Right lobe of liver (tissue), 6 donors: ENCODE measurements around the gene SLC13A4. TPM values are rescaled to one million over a fixed set of nuclear protein-coding genes. Genes with fewer than 3 reads are reported as not detected.

Source experiments
- ATAC-seq, 4 donors: fragments of 200-7000 bp; cut with Tn5 transposase; one replicate each; pipeline ENCODE4 v1.9.1; 2020; ENCODE audit warnings: mild to moderate bottlenecking in 4 of 4, moderate library complexity in 4 of 4
- DNase-seq, 3 donors: peaks; one replicate each; pipeline ENCODE4 v3.0.0-alpha.2; 2020
- H3K27ac ChIP-seq, 3 donors: fragments of 200-600 bp; one replicate each; pipeline ENCODE4 v1.8.0; 2022
- H3K27me3 ChIP-seq, 2 donors: fragments of 200-600 bp; one replicate each; pipeline ENCODE4 v1.8.0; 2022
- H3K36me3 ChIP-seq, 4 donors: fragments of 200-600 bp; sonication (generic) in 1 of 4; one replicate each; pipeline versions ENCODE4 v1.5.1 to v1.8.0; 2017 to 2022; ENCODE audit warnings: control low read depth in 1 of 4
- H3K4me1 ChIP-seq, 4 donors: fragments of 200-600 bp; sonication (generic) in 1 of 4; one replicate each; pipeline versions ENCODE4 v1.5.1 to v1.8.0; 2017 to 2022; ENCODE audit warnings: control low read depth in 1 of 4
- H3K4me3 ChIP-seq, 3 donors: fragments of 200-600 bp; one replicate each; pipeline ENCODE4 v1.8.0; 2022
- H3K9me3 ChIP-seq, 4 donors: fragments of 200-600 bp; sonication (generic) in 1 of 4; one replicate each; pipeline versions ENCODE4 v1.5.1 to v1.8.0; 2017 to 2022; ENCODE audit warnings: control low read depth in 1 of 4
- POLR2A ChIP-seq: fragments of 450-650 bp; IDR thresholded peaks from one replicate; pipeline ENCODE4 v1.6.1; 2017; ENCODE audit warnings: antibody characterized with exemption, mild to moderate bottlenecking
- WGBS: methylation state at CpG from one replicate; pipeline ENCODE4 v1.1.6; 2018; ENCODE audit warnings: low coverage, low lambda C conversion rate; ENCODE audit not compliant: insufficient coverage; ENCODE audit errors: missing lambda C conversion rate; 5-methylcytosine and 5-hydroxymethylcytosine counted together
- intact Hi-C, 2 donors: fragments of 100-400 bp; cut with DNase I; formaldehyde crosslinking; loops; one replicate each; pipeline versions ENCODE4 v1.11.2 to v1.14.1; 2022
- total RNA-seq, 6 experiments: library from RNA; depleted of rRNA in 2 of 6; stranded (reverse); fragments of >200 nt in 2 of 6; fragmentation: NEBNext Ultra II Directional in 3 of 6; extraction: Animal tissue kit (Norgen Biotek cat#: 25700) in 3 of 6; gene quantifications; one replicate each; pipeline versions ENCODE4 v1.1.0 to v1.2.4, GENCODE V29; 2016 to 2023
- TF ChIP-seq, protein P1 (sequence below), 4 donors: fragments of 200-600 bp in 3 of 4; fragments of 450-650 bp in 1 of 4; IDR thresholded peaks; one replicate each; pipeline versions ENCODE4 v1.5.1 to v1.8.0; 2016 to 2022; ENCODE audit warnings: antibody characterized with exemption in 4 of 4, mild to moderate bottlenecking in 2 of 4
- donor health status: DM: no; HTN: yes; CAD: no.
- donor health status: DM: no; HTN: no; CAD: no.
- donor health status: DM: no; HTN: no; CAD: no.
- donor health status: DM: no; HTN: yes; CAD: no.
- donor health status: DM: no; HTN: yes; CAD: no.

Gene SLC13A4
- total RNA-seq, 6 experiments from 2014 or later = 0.09 to 0.25 (median 0.18) TPM; not detected in 2

DNA sequence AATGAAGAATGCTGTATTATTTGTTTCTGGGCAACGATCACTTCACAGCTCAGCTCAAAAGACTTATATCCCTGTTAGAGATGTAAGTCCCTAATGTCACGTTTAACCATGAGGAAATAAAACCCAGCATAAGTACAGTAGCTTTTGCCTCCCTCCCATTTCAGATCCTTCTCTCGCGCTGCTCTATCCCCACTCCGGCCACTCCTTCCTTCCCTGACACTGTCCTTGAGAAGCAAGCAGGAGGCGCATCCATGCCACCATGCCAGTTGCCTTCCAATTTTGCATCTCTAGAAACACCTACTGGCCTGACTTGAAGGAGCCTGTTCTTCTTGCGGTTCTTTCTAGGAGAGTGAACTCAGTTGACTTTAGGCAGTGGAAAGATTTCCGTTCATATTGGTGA lies 19.4 kb upstream of the SLC13A4 start:
- no peak for TF ChIP-seq POLR2A
- TF ChIP-seq, protein P1, sequence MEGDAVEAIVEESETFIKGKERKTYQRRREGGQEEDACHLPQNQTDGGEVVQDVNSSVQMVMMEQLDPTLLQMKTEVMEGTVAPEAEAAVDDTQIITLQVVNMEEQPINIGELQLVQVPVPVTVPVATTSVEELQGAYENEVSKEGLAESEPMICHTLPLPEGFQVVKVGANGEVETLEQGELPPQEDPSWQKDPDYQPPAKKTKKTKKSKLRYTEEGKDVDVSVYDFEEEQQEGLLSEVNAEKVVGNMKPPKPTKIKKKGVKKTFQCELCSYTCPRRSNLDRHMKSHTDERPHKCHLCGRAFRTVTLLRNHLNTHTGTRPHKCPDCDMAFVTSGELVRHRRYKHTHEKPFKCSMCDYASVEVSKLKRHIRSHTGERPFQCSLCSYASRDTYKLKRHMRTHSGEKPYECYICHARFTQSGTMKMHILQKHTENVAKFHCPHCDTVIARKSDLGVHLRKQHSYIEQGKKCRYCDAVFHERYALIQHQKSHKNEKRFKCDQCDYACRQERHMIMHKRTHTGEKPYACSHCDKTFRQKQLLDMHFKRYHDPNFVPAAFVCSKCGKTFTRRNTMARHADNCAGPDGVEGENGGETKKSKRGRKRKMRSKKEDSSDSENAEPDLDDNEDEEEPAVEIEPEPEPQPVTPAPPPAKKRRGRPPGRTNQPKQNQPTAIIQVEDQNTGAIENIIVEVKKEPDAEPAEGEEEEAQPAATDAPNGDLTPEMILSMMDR (IDR thresholded peaks at IDR 0.05) = no peak
- intact Hi-C loops = no loop called here
- Histone ChIP-seq H3K36me3 (no peaks in the 10 kb centered on the region), H3K4me3 (peak overlapping the region in 2 of 3 donors; percentile 31 to 32), H3K27ac (peak overlapping the region in 1 of 3 donors; percentile 34), H3K9me3 (no peaks in the 10 kb centered on the region), H3K27me3 (no peaks in the 10 kb centered on the region), H3K4me1 (no peaks in the 10 kb centered on the region)
- ATAC-seq = no peak
- no peak for DNase-seq
- 75% methylated on average over 7 of the region's 8 CpGs for WGBS

DNA sequence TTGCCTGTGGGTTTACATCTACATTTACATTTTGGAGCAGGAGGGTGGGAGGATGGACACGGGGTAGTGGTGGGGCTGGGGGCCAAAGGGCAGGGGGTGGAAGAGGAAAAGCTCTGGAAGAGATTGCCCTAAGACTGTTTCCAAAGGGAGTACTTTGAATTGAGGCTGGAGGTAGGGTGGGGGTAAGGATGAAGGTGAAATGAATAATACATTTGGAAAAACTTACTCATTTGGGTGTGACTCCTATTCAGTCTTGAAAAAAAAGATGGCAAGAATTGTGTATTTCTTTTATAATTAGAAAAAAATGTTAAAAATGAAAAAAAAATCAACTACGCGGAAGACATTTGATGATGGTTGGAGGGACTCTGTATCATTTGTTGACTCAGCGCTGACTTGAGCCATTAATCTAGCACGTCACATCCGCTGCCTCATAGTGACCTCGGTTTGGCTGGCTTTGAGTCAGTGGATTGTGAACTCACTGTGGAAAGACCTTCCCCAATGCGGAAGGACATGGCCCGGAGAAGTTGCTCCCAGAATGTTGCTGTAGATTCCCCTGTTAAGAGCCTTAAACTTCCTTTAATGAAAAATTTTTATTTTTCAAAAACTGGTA lies 17.8 kb upstream of the SLC13A4 start:
- H3K27ac ChIP-seq = peak overlapping the region; percentile 10 to 34 (median 24)
- DNase-seq (peak in 2 of 3 donors; percentile 33 to 57), ATAC-seq (peak; percentile 75 to 84 (median 78))
- WGBS = 54% methylated on average over 9 of the region's 9 CpGs
- H3K9me3 ChIP-seq = no peaks in the 10 kb centered on the region
- no peaks in the 10 kb centered on the region for H3K36me3 ChIP-seq
- H3K4me3 ChIP-seq = peak overlapping the region in 2 of 3 donors; percentile 31 to 32
- TF ChIP-seq POLR2A = peak; percentile 11
- TF ChIP-seq, protein P1 (IDR thresholded peaks at IDR 0.05) = no peak
- H3K4me1 ChIP-seq = no peaks in the 10 kb centered on the region
- intact Hi-C loops = no loop called here
- no peaks in the 10 kb centered on the region for H3K27me3 ChIP-seq

DNA sequence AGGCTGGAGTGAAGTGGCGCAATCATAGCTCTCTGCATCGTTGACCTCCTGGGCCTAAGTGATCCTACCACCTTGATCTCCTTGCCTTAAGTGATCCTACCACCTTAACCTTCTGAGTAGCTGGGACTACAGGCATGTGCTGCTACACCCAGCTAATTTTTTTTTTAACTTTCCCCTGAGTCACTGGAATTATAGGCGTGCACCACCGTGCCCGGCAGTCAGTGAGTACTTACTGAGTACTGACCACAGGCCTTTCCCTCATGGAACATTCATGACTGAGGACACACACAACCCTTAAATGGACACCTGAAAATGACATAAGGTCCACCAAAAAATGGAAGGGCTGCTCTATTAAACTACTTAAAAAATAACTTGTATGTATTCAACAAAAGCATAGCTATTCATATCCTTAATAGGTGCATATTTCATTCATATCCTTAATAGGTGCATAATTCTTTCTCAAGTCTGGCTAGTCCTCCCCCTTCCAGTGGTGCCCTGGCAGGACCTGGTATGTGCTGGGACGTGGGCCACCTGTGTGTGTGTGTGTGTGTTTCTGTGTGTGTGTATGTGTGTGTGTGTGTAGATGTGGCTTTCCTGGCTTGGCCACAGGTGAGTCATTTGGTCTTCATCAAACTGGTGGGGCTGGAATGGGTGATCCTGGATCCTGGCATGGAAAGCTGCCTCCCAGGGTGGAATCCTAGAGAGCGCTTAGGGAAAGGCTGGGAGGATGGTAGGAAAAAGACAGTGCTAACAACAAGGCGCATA lies 17.1 kb upstream of the SLC13A4 start:
- no peaks in the 10 kb centered on the region for H3K9me3 ChIP-seq
- H3K4me3 ChIP-seq = peak overlapping the region in 1 of 3 donors; percentile 4
- no peaks in the 10 kb centered on the region for H3K36me3 ChIP-seq
- DNase-seq = no peak
- no peak for TF ChIP-seq POLR2A
- TF ChIP-seq, protein P1 (IDR thresholded peaks at IDR 0.05) = no peak
- intact Hi-C loops = no loop called here
- H3K27me3 ChIP-seq = no peaks in the 10 kb centered on the region
- H3K27ac ChIP-seq = no peak overlapping the region
- WGBS = 70% methylated on average over 6 of the region's 8 CpGs
- H3K4me1 ChIP-seq = no peaks in the 10 kb centered on the region
- ATAC-seq = no peak

DNA sequence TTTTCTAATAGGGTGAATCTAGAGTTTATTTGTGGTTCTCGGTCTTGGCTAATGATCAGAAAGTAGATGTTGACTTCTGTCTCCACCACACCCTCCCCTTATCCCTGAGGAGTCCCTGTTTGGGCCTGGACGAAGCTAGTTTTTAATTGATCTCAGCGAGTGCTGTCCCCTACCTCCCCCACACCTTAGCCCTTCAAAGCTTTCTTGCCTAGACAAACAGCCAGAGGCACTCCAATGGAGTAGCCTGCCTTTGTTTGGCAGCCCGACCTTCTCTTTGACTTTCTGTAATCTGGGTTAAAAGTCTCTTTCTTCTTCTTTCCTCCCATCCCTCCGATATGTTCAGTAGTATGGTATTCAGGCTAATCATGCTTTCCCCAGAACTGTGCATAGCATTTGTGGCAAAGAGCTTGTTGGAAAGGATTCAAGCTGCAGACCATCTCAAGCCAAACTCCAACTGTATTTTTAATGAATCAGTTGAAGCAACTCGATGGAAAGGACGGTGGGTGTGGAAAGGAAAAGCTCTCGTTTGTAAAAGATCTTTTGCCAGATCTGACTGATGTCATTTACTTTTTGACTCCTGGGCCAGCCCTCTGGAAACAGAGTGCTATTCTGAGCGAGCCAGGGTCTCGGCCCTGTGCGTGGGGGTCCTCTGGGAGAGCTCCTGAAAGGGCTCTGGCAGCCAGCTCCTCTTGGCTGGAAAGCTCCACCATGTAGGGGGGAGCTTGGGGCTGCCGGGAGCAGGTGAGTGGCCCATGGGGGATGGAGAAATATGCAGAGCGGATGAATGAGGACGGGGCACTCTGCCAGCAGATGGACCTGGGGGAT lies 16.1 kb upstream of the SLC13A4 start:
- Histone ChIP-seq H3K27ac (no peak overlapping the region), H3K4me3 (peak overlapping the region in 1 of 3 donors; percentile 4), H3K4me1 (no peaks in the 10 kb centered on the region), H3K27me3 (no peaks in the 10 kb centered on the region), H3K36me3 (no peaks in the 10 kb centered on the region), H3K9me3 (no peaks in the 10 kb centered on the region)
- no peak for DNase-seq
- intact Hi-C loops = no loop called here
- 30% methylated on average over 14 of the region's 14 CpGs for WGBS
- ATAC-seq = no peak
- no peak for TF ChIP-seq POLR2A
- TF ChIP-seq, protein P1 (IDR thresholded peaks at IDR 0.05) = no peak
